Fibroblast of skin of scalp (primary cell): ENCODE results near the gene PRUNE2.
A peak's percentile ranks its signal among the peaks of the same experiment; 100 is the strongest.
"Not testable (repeated sequence)": the region's sequence is repeated elsewhere in the genome, so short reads cannot be mapped to it uniquely, and the experiment has no call there.

Experiments used
- DNase-seq: peaks from one replicate; pipeline ENCODE4 v3.0.0-alpha.2; 2013

Gene PRUNE2

GRCh38 chr9:76793784-76794431 lies 112.0 kb downstream of the PRUNE2 start:
- DNase-seq = no peak

GRCh38 chr9:76789840-76790239 lies 116.1 kb downstream of the PRUNE2 start:
- DNase-seq = no peak

GRCh38 chr9:76787677-76788076 lies 118.2 kb downstream of the PRUNE2 start:
- no peak for DNase-seq

GRCh38 chr9:76785501-76785900 lies 120.4 kb downstream of the PRUNE2 start:
- no peak for DNase-seq

- no peak for DNase-seq
Measured at GRCh38 chr9:76784881-76785280, 121.0 kb downstream of the PRUNE2 start.

GRCh38 chr9:76772686-76773445 lies 133.0 kb downstream of the PRUNE2 start:
- peak; percentile 45 for DNase-seq

- DNase-seq = no peak
Measured at GRCh38 chr9:76766126-76766525, 139.8 kb downstream of the PRUNE2 start.

- no peak for DNase-seq
Measured at GRCh38 chr9:76764138-76764537, 141.8 kb downstream of the PRUNE2 start, which contains the start of gene PCA3. TSS of gene PCA3 (plus strand) at chr9:76764438.

GRCh38 chr9:76761448-76761847 lies 144.5 kb downstream of the PRUNE2 start:
- peak; percentile 19 for DNase-seq

- no peak for DNase-seq
Measured at GRCh38 chr9:76759732-76760131, 146.2 kb downstream of the PRUNE2 start.

- DNase-seq = no peak
Measured at GRCh38 chr9:76758476-76758875, 147.4 kb downstream of the PRUNE2 start.

GRCh38 chr9:76756941-76757673 lies 148.8 kb downstream of the PRUNE2 start:
- DNase-seq = no peak

- DNase-seq = peak; percentile 50
Measured at GRCh38 chr9:76756268-76756640, 149.7 kb downstream of the PRUNE2 start.

- peak; percentile 3 for DNase-seq
Measured at GRCh38 chr9:76751001-76751400, 154.9 kb downstream of the PRUNE2 start.

- no peak for DNase-seq
Measured at GRCh38 chr9:76744336-76744735, 161.6 kb downstream of the PRUNE2 start.

- no peak for DNase-seq
Measured at GRCh38 chr9:76743931-76744330, 162.0 kb downstream of the PRUNE2 start.

GRCh38 chr9:76742890-76743289 lies 163.0 kb downstream of the PRUNE2 start:
- not testable (repeated sequence) for DNase-seq

GRCh38 chr9:76741524-76741923 lies 164.4 kb downstream of the PRUNE2 start:
- DNase-seq = no peak

GRCh38 chr9:76738402-76738801 lies 167.5 kb downstream of the PRUNE2 start:
- no peak for DNase-seq

GRCh38 chr9:76737154-76737902 lies 168.6 kb downstream of the PRUNE2 start:
- DNase-seq = no peak

- DNase-seq = no peak
Measured at GRCh38 chr9:76734716-76735115, 171.2 kb downstream of the PRUNE2 start.

GRCh38 chr9:76733096-76733495 lies 172.8 kb downstream of the PRUNE2 start:
- peak; percentile 69 for DNase-seq
